ENCODE data around the gene PLXNA1.

DNA sequence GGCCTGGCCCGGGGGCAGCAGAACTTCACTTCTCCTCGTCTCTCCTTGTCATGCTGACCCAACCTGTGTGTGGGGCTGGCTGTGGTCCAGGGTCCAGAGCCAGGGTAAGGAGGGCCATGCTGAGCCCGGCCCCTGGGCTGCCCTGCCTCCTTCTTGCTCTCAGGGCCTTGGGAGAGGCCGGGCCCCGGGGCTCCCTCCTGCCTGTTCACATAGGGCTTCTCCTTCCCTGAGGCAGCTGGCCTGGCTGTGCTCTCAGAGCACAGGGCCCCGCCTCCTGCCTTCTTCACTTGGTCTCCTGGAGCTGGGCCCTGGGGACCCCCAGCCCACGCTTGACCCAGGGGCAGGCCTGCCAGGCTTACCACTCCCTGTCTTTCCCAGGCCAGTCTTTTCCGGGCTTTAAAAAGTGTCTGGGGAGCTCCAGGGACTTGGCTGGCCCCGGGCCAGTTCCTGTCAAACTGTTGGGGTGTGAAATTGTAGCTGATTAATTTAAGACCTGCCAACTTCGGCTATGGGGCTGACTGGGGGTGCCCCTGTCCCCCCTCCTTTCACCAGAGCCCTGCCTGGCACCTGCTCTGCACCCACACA is 11.8 kb downstream of the PLXNA1 start:
- TF ChIP-seq CTCF (IDR thresholded peaks at IDR 0.05; ENCODE audit: insufficient read depth, low read length) = no peak
- no peak for TF ChIP-seq POLR2AphosphoS5 (IDR thresholded peaks at IDR 0.05; ENCODE audit: low read depth)
- TF ChIP-seq REST (IDR thresholded peaks at IDR 0.05; ENCODE audit: insufficient replicate concordance, low read depth) = no peak
- no peak for TF ChIP-seq GABPA (IDR thresholded peaks at IDR 0.05; ENCODE audit: low read depth)
- no peak for TF ChIP-seq SPI1 (IDR thresholded peaks at IDR 0.05; ENCODE audit: borderline replicate concordance, low read depth)

Data from HL-60 (cell line).